Measurements from ENCODE around the gene CDK4.
"Not testable (repeated sequence)": the region's sequence is repeated elsewhere in the genome, so short reads cannot be mapped to it uniquely, and the experiment has no call there.

The CDK4 gene

DNA sequence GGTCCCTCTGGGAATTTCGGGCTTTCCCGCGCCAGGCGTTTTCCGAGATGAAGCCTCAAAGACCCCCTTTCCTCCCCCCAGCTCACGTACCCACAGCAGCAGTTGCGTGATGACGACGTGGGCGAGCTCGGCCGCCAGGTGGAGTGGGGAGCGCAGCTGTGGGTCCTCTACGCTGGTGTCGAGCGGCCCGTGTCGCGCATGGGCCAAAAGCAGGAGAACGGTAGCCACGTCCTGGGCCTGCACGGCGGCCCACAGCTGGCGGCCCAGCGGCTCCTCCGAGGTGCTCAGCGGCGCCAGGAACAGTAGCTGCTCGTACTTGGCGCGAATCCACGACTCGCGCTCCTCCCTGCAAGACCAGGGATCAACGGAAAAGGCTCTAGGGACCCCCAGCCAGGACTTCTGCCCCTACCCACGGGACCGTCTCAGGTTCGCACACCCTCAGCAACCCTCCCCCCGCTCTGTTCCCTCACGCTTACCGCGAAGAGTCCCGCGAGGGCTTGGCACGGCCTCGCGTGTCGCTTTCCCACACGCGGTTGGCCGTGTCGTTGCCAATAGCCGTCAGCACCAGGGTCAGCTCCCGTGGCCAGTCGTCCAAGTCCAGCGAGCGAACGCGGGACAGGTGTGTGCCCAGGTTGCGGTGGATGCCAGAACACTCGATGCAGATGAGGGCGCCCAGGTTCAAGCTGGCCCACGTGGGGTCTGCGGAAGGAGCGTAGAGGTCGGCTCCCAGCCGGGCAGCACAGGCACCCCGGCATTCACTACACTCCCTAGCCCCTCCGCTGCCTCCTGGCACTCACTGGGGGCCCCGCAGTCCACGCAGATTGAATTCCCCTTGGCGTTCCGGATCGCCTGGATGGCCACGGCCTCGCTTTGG, 25.0 kb downstream of the CDK4 start:
- no peak for DNase-seq (ENCODE audit: low read depth in 1 of 2, low spot score in 1 of 2)

DNA sequence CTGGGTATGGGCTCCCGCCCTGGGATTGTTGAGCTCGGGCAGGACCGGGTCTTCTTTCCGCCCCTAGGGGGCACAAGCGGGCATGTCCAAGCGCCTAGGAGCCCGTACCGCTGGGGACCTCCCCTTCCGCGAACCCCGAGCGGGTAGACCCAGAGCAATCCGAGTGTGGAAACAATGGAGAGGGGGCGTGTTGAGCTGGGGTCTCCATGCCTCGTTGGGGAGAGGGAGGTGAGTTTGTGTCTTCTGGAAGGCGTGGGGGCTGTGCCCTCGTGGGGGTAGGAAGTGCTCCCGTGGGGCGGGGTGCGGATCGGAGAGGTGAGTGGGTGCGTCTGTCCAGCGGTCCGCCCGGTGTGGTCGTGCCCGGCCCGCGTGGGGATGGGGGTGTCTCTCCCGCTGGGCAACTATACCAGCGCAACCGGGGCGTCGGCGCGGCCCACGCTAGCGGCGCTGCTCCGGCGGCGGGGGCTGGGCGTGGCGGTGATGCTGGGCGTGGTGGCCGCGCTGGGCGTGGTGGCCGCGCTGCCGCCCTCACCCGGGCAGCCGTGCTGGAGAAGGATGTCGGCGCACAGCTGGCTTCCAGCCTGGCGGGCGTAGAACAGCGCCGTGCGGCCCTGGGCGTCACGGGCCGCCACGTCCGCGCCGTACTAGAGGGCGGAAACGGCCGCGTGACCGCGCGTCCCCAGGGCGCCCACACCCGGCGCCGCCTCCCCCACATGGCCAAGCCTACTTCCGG, 25.8 kb downstream of the CDK4 start:
- no peak for DNase-seq (ENCODE audit: low read depth in 1 of 2, low spot score in 1 of 2)

DNA sequence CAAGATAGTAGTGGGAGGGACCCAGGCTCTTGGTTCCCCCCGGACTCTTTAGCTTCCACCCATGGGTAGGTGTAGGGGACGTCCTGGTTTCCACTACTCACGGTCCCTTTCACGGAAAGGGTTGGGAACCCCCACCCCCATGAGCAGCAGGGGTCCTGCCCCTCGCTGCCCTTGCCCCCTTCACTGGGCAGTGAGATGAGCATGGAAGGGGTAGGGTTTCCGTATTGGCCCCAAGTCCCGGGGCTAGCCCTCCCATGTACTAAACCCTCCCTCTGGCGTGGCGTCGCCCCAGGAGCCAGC, 26.3 kb downstream of the CDK4 start:
- DNase-seq (ENCODE audit: low read depth in 1 of 2, low spot score in 1 of 2): no peak

DNA sequence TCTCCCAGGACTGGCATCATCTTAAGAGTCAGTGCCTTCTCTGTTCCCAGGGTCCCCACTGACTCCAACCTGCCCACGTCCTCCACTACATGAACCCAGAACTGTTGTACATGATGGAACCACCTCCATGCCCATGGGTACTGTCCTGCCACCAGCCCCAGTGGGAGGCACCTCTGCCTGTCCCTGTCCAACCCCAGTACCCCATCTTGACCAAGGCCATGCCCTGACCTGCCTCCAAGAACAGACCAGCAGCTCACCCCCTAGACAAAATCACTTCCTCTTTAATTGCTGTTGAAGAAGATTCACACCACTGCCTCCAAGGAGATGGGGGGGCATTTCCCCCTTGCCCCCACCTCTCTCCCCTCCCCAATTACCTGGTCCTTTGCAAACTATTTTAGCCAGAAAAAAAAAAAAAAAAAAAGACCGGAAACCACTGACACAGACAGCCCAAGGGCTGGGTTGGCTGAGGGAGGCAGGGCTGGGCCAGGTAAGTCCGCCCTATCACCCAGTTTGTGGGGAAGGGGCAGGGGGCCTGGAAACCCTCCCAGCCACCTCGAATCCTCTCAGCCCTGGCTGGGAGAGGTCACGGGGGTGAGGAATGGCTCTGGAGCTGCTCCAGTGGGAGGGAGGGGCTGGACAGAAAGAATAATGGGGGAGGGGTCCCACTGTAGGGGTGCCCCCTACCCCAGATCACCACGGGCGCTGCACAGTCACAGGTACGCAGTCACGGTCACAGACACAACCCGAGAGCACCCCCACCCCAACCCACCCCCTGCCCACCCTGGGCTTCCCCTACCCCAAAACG, 27.0 kb downstream of the CDK4 start:
- no peak for DNase-seq (ENCODE audit: low read depth in 1 of 2, low spot score in 1 of 2)

DNA sequence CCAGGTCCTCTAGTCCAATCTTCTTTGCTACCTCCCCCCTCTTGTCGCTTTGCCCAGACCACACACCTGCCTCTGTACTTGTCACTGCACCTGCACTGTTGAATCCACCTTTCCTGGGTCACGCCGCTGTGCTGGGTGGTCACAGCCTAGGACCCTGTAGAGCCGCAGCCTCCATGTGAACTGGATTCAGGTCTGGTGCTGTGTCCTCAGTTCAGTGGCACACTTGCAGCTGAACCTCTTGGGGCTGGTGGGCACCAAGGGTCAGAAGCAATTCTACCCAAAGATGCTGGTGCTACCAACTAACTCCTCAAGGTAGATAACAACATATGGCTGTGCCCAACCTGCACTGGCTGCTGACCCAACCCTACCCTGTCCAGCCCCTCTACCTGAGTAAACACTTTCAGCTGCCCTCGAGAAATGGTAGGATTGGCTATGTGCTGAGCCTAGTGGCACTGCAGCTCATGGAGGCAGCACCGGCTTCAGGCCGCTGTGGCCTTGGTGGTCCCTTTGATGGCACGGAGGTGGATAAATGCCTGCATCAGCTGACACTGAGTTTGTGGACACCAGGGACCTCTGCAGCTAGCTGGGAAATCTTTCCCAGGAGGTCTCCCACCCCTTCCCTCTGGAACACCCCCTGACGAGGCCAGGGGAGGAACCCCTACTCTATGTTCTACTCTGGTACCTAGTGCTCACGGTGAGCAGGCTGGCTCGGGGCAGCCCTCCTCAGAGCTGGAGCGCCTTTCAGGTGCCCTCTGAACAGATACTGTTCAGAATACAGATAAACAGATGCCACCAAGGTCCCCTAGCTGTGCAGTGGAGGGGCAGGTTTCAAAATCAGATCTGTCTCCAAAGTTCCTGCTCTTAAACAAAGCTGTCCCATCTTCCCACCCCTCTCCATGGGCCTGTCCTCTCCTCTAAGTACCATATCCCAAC, 27.8 kb downstream of the CDK4 start:
- DNase-seq (ENCODE audit: low read depth in 1 of 2, low spot score in 1 of 2): no peak

DNA sequence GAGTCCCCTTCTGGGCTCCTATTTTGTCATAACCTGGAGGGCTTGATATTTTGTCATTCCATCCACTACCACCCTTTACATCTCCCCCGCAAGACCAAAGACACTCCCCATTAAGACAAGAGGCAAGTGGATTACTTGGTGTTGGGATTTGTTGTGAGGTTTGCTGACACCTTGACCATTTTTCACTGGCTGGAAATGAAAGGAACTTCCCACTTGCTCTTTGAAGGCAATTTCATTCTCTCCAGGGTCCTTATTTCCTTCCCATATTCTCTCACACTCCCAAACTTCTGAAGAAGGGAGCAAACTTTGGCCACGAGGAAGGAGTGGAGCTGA, 28.5 kb downstream of the CDK4 start:
- no peak for DNase-seq (ENCODE audit: low read depth in 1 of 2, low spot score in 1 of 2)

DNA sequence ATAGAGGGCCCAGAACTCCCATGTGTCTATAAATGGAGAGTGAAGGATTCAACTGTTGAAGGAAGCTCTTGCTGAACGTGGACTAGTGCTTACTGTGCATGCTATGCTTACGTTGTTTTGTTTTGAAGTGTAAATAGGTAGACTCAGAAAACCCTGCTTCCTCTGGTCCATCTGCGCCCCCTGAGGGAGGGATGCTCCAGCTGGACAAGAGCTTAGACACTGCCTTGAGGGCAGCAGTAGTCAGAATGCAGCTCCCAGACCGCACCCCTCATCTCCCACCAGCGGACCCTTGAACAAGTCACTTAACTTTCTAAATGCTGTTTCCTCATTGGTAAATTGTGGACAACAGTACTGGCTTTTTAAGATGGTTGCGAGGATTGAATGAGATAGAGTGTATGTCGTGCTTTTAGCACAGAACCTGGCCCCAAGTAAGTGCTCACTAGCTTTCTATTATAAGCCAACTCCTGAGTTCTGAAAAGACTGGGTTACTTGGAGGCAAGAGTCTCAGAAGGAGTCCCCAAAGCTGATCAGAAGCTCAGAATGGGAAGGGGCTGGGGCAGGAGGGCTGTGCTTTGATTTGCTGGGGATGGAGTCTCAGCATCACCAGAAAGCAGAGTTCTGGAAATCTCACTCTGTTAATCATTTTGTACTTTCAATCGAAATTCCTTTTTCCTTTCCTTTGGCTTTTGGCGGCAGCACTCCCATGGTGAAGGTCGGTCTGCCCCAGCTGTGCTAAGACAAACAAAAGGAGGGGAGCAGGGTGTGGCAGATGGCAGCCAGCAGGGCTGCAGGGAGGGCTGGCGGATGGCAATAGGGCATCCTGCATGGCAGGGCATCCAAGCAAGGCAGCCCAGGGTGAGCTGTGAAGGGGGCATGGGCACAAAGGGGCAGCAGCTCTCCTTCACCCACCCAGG, 29.1 kb downstream of the CDK4 start:
- no peak for DNase-seq (ENCODE audit: low read depth in 1 of 2, low spot score in 1 of 2)

DNA sequence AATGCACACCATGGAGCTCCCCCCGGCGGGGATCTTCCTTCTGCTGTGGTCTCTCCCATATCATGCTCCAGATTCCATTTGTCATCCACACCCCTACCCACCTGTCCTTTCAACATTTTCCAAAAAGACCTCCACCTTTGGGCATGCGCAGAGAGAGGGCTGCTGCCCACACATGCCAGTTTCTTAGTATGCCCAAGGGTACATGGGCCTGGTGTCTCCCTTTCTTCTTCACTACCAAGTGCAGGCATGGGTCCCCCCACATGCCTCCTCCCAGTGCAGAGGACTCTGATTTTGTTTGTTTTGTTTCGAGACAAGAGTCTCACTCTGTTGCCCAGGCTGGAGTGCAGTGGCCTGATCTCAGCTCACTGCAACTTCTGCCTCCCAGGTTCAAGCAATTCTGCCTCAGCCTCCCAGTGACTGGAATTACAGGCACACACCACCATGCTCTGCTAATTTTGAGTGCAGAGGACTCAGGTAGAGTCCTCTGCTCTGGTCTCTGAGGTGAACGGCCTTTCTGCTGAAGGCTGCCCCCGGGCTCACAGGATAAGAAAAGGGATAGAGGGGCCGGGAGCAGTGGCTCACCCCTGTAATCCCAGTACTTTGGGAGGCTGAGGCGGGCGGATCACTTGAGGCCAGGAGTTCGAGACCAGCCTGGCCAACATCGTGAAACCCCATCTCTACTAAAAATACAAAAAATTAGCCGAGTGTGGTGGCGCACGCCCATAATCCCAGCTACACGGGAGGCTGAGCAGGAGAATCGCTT, 30.1 kb downstream of the CDK4 start:
- DNase-seq (ENCODE audit: low read depth in 1 of 2, low spot score in 1 of 2): not testable (repeated sequence)

DNA sequence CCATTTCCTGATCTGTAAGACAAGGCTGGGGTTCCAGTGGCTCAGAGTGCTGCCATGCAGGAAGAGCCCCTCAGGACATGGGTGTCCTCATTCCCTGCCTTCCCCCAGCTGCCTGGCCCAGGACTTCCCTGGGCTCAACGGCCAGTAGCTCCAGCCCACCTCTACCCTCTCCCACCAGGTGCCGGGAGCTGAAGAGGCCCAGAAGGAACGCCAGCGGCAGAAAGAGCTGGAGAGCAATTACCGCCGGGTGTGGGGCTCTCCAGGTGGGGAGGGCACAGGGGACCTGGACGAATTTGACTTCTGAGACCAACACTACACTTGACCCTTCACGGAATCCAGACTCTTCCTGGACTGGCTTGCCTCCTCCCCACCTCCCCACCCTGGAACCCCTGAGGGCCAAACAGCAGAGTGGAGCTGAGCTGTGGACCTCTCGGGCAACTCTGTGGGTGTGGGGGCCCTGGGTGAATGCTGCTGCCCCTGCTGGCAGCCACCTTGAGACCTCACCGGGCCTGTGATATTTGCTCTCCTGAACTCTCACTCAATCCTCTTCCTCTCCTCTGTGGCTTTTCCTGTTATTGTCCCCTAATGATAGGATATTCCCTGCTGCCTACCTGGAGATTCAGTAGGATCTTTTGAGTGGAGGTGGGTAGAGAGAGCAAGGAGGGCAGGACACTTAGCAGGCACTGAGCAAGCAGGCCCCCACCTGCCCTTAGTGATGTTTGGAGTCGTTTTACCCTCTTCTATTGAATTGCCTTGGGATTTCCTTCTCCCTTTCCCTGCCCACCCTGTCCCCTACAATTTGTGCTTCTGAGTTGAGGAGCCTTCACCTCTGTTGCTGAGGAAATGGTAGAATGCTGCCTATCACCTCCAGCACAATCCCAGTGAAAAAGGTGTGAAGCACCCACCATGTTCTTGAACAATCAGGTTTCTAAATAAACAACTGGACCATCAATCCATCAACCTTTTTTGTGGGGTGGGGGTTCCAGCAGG, 31.2 kb downstream of the CDK4 start:
- no peak for DNase-seq (ENCODE audit: low read depth in 1 of 2, low spot score in 1 of 2)

DNA sequence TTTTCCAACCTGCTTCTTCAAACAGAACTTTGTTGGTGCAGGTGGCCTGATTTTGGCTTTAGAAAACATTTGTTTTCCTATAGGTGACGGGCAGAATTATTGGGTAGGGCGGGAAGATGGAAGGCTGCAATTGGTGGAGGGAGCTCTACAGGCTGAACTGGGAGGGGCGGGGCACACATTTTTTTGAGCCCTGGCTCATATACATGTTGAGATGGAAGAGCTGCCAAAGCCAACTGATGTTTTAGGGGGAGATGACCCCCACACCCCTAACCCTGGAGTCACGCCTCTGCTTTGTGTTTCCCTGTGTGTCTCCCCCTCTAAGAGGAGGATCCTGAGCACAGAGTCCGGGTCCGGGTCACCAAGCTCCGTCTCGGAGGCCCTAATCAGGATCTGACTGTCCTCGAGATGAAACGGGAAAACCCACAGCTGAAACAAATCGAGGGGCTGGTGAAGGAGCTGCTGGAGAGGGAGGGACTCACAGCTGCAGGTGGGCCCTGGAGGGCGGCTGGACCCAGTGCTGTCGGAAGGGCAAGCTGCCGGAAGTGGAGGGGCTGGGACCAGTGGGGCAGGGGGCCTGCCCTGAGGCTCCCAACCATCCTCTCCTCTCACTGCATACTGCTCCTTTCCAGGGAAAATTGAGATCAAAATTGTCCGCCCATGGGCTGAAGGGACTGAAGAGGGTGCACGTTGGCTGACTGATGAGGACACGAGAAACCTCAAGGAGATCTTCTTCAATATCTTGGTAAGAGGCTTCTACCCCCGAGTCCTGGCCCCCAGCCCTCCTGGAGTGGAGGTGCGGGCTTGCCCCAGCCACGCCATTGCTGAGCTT, 32.1 kb downstream of the CDK4 start:
- DNase-seq (ENCODE audit: low read depth in 1 of 2, low spot score in 1 of 2): no peak

DNA sequence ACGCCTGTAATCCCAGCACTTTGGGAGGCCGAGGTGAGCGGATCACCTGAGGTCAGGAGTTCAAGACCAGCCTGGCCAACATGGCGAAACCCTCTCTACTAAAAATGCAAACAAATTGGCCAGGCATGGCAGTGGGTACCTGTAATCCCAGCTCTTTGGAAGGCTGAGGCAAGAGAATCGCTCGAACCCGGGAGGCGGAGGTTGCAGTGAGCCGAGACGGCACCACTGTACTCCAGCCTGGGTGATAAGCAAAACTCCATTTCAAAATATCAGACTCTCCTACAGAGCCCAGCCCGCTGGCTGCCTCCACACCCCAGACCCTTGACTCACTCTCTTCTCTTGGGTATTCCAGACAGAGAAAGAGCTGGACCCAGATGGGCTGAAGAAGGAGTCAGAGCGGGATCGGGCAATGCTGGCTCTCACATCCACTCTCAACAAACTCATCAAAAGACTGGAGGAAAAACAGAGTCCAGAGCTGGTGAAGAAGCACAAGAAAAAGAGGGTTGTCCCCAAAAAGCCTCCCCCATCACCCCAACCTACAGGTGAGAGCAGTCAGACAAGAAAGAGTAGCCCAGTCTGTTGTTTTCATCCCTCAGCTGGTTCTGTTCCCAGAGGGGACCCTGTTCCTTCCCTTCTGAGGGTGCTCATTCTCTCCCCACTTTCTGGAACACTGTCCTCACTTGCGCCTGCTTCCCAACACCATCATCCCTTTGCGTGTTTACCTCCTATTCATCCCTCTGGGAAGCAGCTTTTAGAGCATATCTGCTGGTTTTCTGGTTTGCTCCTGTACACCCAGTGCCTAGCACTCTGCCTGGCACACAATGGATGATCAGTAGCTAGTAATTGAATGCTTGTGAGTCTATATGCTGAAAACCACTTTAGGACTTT, 33.2 kb downstream of the CDK4 start:
- DNase-seq (ENCODE audit: low read depth in 1 of 2, low spot score in 1 of 2): no peak

DNA sequence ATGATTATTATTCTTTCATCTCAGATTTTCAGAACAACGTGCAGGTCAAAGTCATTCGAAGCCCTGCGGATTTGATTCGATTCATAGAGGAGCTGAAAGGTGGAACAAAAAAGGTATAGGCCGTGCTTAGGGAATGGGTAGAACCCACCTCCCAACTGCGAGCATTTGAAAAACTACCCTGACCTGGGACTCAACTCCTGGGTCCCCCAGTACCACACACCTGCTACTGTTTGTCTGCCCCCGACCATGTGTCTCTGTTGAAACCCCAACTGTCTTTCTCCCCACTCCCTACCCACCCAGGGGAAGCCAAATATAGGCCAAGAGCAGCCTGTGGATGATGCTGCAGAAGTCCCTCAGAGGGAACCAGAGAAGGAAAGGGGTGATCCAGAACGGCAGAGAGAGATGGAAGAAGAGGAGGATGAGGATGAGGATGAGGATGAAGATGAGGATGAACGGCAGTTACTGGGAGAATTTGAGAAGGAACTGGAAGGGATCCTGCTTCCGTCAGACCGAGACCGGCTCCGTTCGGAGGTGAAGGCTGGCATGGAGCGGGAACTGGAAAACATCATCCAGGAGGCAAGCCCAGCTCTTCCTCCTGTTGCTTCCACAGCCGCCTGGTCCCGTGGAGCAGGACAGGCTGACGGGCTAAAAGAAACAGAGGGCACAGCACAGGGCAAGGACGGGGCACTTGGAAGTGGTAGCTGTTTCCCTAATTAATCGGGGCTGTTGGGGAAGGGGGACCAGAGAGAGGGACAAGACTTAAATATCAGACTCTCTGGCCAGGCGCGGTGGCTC, 34.1 kb downstream of the CDK4 start:
- DNase-seq (ENCODE audit: low read depth in 1 of 2, low spot score in 1 of 2): no peak

DNA sequence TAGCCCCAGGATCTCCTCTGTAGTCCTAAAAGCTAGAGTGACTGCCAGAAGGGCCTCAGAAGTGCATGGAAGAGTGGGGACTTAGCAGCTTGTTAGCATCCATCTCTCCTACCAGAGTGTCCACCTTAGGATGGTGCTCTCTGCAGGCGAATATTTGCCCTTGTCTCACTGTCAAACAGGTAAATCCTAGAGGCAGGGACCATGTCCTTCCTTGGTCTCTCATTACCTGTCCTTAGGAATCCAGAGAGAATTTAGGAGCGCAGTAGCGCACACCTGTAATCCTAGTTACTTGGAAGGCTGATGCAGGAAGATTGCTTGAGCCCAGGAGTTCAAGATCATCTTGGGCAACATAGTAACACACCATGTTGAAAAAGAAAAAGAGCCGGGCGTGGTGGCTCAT, 35.0 kb downstream of the CDK4 start:
- DNase-seq (ENCODE audit: low read depth in 1 of 2, low spot score in 1 of 2): no peak

DNA sequence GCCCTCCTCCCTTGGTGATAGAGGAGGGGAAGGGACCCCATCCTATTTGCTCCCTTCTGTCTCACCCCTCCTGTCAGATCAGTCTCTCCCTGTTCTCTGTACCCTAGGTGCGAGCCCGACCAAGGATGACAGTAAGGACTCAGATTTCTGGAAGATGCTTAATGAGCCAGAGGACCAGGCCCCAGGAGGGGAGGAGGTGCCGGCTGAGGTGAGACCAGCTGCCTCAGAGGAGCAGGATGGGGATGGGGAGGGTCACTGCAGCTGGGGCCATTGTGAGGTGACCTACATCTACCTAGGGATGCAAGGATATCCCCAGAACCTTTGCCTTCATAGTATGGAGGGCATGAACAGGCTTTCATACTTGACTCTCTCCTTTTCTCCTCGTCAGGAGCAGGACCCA, 35.8 kb downstream of the CDK4 start:
- DNase-seq (ENCODE audit: low read depth in 1 of 2, low spot score in 1 of 2): no peak

DNA sequence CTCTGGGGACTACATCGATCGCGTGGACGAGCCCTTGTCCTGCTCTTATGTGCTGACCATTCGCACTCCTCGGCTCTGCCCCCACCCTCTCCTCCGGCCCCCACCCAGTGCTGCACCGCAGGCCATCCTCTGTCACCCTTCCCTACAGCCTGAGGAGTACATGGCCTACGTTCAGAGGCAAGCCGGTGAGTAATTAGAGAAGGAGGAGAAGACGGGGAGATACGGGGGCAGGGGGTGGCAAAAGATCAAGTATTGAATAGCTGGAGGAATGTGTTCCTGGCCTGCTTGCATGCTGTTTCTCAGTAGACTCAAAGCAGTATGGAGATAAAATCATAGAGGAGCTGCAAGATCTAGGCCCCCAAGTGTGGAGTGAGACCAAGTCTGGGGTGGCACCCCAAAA, 36.3 kb downstream of the CDK4 start:
- no peak for DNase-seq (ENCODE audit: low read depth in 1 of 2, low spot score in 1 of 2)
